Thyroid gland (tissue), 4 donors: Measurements from ENCODE around the gene ACAA2. TPM values are rescaled to one million over a fixed set of nuclear protein-coding genes. Genes with fewer than 3 reads are reported as not detected.
"Not testable (repeated sequence)": the region's sequence is repeated elsewhere in the genome, so short reads cannot be mapped to it uniquely, and the experiment has no call there.

Experiments used
- DNase-seq, 2 donors: peaks; one replicate each; pipeline ENCODE4 v3.0.0-alpha.2; 2019
- H3K27ac ChIP-seq, 3 donors: fragments of 200-600 bp; sonication (generic); 1 replicate in 2 of 3; 2 replicates in 1 of 3; pipeline ENCODE4 v1.5.1; 2016 to 2019; ENCODE audit warnings: mild to moderate bottlenecking in 1 of 3, moderate library complexity in 1 of 3
- H3K27me3 ChIP-seq: fragments of 200-600 bp; sonication (generic); one replicate; pipeline ENCODE4 v1.5.1; 2019
- H3K36me3 ChIP-seq, 2 donors: fragments of 200-600 bp; sonication (generic); one replicate each; pipeline ENCODE4 v1.5.1; 2016 to 2019
- H3K4me1 ChIP-seq, 2 donors: fragments of 200-600 bp; sonication (generic); one replicate each; pipeline ENCODE4 v1.5.1; 2017 to 2019
- H3K4me3 ChIP-seq, 3 donors: fragments of 200-600 bp; sonication (generic); replicated peaks in 1 of 3; 1 replicate in 2 of 3; 2 replicates in 1 of 3; pipeline ENCODE4 v1.5.1; 2016; ENCODE audit warnings: mild to moderate bottlenecking in 1 of 3
- H3K9me3 ChIP-seq: fragments of 200-600 bp; sonication (generic); one replicate; pipeline ENCODE4 v1.5.1; 2017
- CTCF ChIP-seq, 6 experiments: fragments of 200-600 bp in 3 of 6; fragments of 450-650 bp in 3 of 6; sonication (generic) in 3 of 6; IDR thresholded peaks; one replicate each; pipeline ENCODE4 v1.5.1; 2016 to 2019; ENCODE audit warnings: antibody characterized with exemption in 6 of 6, mild to moderate bottlenecking in 2 of 6, inconsistent platforms in 1 of 6, moderate library complexity in 1 of 6
- POLR2A ChIP-seq, 2 donors: fragments of 450-650 bp; IDR thresholded peaks; one replicate each; pipeline ENCODE4 v1.6.1; 2017; ENCODE audit warnings: antibody characterized with exemption in 2 of 2, mild to moderate bottlenecking in 2 of 2, moderate library complexity in 1 of 2
- WGBS, 2 donors: methylation state at CpG; one replicate each; pipeline ENCODE4 v1.1.5; 2017; 5-methylcytosine and 5-hydroxymethylcytosine counted together
- intact Hi-C: fragments of 100-400 bp; cut with DNase I; formaldehyde crosslinking; loops from one replicate; pipeline ENCODE4 v1.15.1; 2023
- total RNA-seq, 4 donors: library from RNA; depleted of rRNA; stranded (reverse); fragments of >200 nt; gene quantifications; one replicate each; pipeline ENCODE4 v1.2.3, GENCODE V29; 2016

The ACAA2 gene
- total RNA-seq, 4 donors from 2014 or later = 50.8 to 157 (median 108) TPM

- intact Hi-C loops = no loop called here
- H3K36me3 ChIP-seq = no peaks in the 10 kb centered on the region
- no peak for TF ChIP-seq CTCF (IDR thresholded peaks at IDR 0.05)
- TF ChIP-seq POLR2A (IDR thresholded peaks at IDR 0.05) = no peak
- H3K27me3 ChIP-seq = no peaks in the 10 kb centered on the region
- peak overlapping the region in 1 of 3 donors; percentile 61 for H3K4me3 ChIP-seq
- WGBS, 2 donors = 35 to 40% methylated on average over 7 of the region's 7 CpGs
- H3K4me1 ChIP-seq = peaks cover 30% of the 10 kb centered on the region in 2 donors
- no peaks in the 10 kb centered on the region for H3K9me3 ChIP-seq
- H3K27ac ChIP-seq = peak overlapping the region in 1 of 3 donors; percentile 98
- peak in 1 of 2 donors; percentile 22 for DNase-seq
Measured at GRCh38 chr18:49811151-49811938, 2.0 kb downstream of the ACAA2 start.

GRCh38 chr18:49808553-49809191 is 4.7 kb downstream of the ACAA2 start:
- H3K27me3 ChIP-seq, H3K36me3 ChIP-seq, H3K9me3 ChIP-seq, intact Hi-C loops, H3K4me3 ChIP-seq, DNase-seq, H3K27ac ChIP-seq: not testable (repeated sequence)
- peaks cover 25 to 42% of the 10 kb centered on the region in 2 donors for H3K4me1 ChIP-seq
- 97 to 98% methylated on average over 10 of the region's 10 CpGs for WGBS, 2 donors

- no peak for TF ChIP-seq CTCF (IDR thresholded peaks at IDR 0.05)
- TF ChIP-seq POLR2A (IDR thresholded peaks at IDR 0.05) = no peak
- no peaks in the 10 kb centered on the region for H3K9me3 ChIP-seq
- intact Hi-C loops = no loop called here
- no peaks in the 10 kb centered on the region for H3K27me3 ChIP-seq
- DNase-seq = no peak
- peaks cover 0 to 29% of the 10 kb centered on the region in 2 donors for H3K4me1 ChIP-seq
- H3K27ac ChIP-seq = no peak overlapping the region
- no peak overlapping the region for H3K4me3 ChIP-seq
- H3K36me3 ChIP-seq = no peaks in the 10 kb centered on the region
- 88 to 92% methylated on average over 5 of the region's 5 CpGs for WGBS, 2 donors
Measured at GRCh38 chr18:49804096-49804495, 9.2 kb downstream of the ACAA2 start.

GRCh38 chr18:49802623-49803022 is 10.7 kb downstream of the ACAA2 start:
- H3K27me3 ChIP-seq = no peaks in the 10 kb centered on the region
- TF ChIP-seq CTCF (IDR thresholded peaks at IDR 0.05) = no peak
- TF ChIP-seq POLR2A (IDR thresholded peaks at IDR 0.05) = no peak
- no peaks in the 10 kb centered on the region for H3K9me3 ChIP-seq
- no peak overlapping the region for H3K4me3 ChIP-seq
- DNase-seq = no peak
- 89 to 96% methylated on average over 4 of the region's 4 CpGs for WGBS, 2 donors
- no peak overlapping the region for H3K27ac ChIP-seq
- H3K4me1 ChIP-seq = peaks cover 0 to 33% of the 10 kb centered on the region in 2 donors
- no peaks in the 10 kb centered on the region for H3K36me3 ChIP-seq
- intact Hi-C loops = no loop called here

GRCh38 chr18:49800491-49800890 is 12.8 kb downstream of the ACAA2 start:
- H3K9me3 ChIP-seq, intact Hi-C loops, H3K27me3 ChIP-seq, H3K4me3 ChIP-seq, H3K36me3 ChIP-seq, DNase-seq: not testable (repeated sequence)
- peak overlapping the region in 1 of 3 donors; percentile 59 for H3K27ac ChIP-seq
- WGBS, 2 donors = 70 to 72% methylated on average over 4 to 5 of the region's 5 CpGs
- H3K4me1 ChIP-seq = peaks cover 0 to 18% of the 10 kb centered on the region in 2 donors

GRCh38 chr18:49799806-49800205 is 13.5 kb downstream of the ACAA2 start:
- no CpG with 5 or more reads among the region's 29 CpGs for WGBS, 2 donors
- DNase-seq, intact Hi-C loops, H3K36me3 ChIP-seq, H3K27me3 ChIP-seq, H3K9me3 ChIP-seq, H3K4me3 ChIP-seq: not testable (repeated sequence)
- Histone ChIP-seq H3K4me1 (peaks cover 0 to 18% of the 10 kb centered on the region in 2 donors), H3K27ac (peak overlapping the region in 1 of 3 donors; percentile 59)
